Suprapubic skin (tissue), 4 donors: ENCODE data around the gene FEV. TPM values are rescaled to one million over a fixed set of nuclear protein-coding genes. Genes with fewer than 3 reads are reported as not detected.

Source experiments
- DNase-seq, 2 donors: peaks; one replicate each; pipeline ENCODE4 v3.0.0-alpha.2; 2019; ENCODE audit warnings: low spot score in 2 of 2
- H3K27ac ChIP-seq: fragments of 200-600 bp; sonication (generic); one replicate; pipeline ENCODE4 v1.5.1; 2019
- H3K27me3 ChIP-seq: fragments of 200-600 bp; sonication (generic); one replicate; pipeline ENCODE4 v1.5.1; 2019
- H3K36me3 ChIP-seq: fragments of 200-600 bp; sonication (generic); one replicate; pipeline ENCODE4 v1.5.1; 2019
- H3K4me1 ChIP-seq: fragments of 200-600 bp; sonication (generic); one replicate; pipeline ENCODE4 v1.5.1; 2019
- H3K4me3 ChIP-seq: fragments of 200-600 bp; sonication (generic); one replicate; pipeline ENCODE4 v1.5.1; 2019; ENCODE audit warnings: mild to moderate bottlenecking
- H3K9me3 ChIP-seq: fragments of 200-600 bp; sonication (generic); one replicate; pipeline ENCODE4 v1.5.1; 2019
- EP300 ChIP-seq: sonication (generic); formaldehyde crosslinking; IDR thresholded peaks from one replicate; pipeline ENCODE4 v1.6.1; 2017; ENCODE audit warnings: antibody characterized with exemption
- POLR2A ChIP-seq, 2 donors: fragments of 450-650 bp; IDR thresholded peaks; one replicate each; pipeline ENCODE4 v1.6.1; 2017; ENCODE audit warnings: antibody characterized with exemption in 2 of 2, mild to moderate bottlenecking in 2 of 2, moderate library complexity in 2 of 2
- POLR2AphosphoS5 ChIP-seq, 3 donors: sonication (generic); formaldehyde crosslinking; IDR thresholded peaks; one replicate each; pipeline ENCODE4 v1.6.1; 2017; ENCODE audit warnings: antibody characterized with exemption in 3 of 3
- WGBS: methylation state at CpG from one replicate; pipeline ENCODE4 v1.1.5; 2018; 5-methylcytosine and 5-hydroxymethylcytosine counted together
- total RNA-seq, 4 donors: library from RNA; depleted of rRNA; stranded (reverse); fragments of >200 nt; gene quantifications; one replicate each; pipeline ENCODE4 v1.1.0, GENCODE V29; 2016
- TF ChIP-seq, protein P1 (sequence below), 2 donors: fragments of 200-600 bp in 1 of 2; fragments of 450-650 bp in 1 of 2; sonication (generic) in 1 of 2; IDR thresholded peaks; one replicate each; pipeline ENCODE4 v1.5.1; 2016 to 2019; ENCODE audit warnings: antibody characterized with exemption in 2 of 2, mild to moderate bottlenecking in 1 of 2, moderate library complexity in 1 of 2

The FEV gene
- total RNA-seq, 4 donors from 2014 or later, result not detected

- Histone ChIP-seq H3K9me3 (no peaks in the 10 kb centered on the region), H3K27me3 (peaks cover 89% of the 10 kb centered on the region), H3K4me1 (peaks cover 26% of the 10 kb centered on the region), H3K4me3 (peak overlapping the region; percentile 41), H3K36me3 (no peaks in the 10 kb centered on the region), H3K27ac (no peak overlapping the region)
- DNase-seq, result no peak
- 38% methylated on average over 5 of the region's 20 CpGs for WGBS
- TF ChIP-seq POLR2AphosphoS5 (IDR thresholded peaks at IDR 0.05), result no peak
- TF ChIP-seq POLR2A (IDR thresholded peaks at IDR 0.05), result no peak
- TF ChIP-seq, protein P1, sequence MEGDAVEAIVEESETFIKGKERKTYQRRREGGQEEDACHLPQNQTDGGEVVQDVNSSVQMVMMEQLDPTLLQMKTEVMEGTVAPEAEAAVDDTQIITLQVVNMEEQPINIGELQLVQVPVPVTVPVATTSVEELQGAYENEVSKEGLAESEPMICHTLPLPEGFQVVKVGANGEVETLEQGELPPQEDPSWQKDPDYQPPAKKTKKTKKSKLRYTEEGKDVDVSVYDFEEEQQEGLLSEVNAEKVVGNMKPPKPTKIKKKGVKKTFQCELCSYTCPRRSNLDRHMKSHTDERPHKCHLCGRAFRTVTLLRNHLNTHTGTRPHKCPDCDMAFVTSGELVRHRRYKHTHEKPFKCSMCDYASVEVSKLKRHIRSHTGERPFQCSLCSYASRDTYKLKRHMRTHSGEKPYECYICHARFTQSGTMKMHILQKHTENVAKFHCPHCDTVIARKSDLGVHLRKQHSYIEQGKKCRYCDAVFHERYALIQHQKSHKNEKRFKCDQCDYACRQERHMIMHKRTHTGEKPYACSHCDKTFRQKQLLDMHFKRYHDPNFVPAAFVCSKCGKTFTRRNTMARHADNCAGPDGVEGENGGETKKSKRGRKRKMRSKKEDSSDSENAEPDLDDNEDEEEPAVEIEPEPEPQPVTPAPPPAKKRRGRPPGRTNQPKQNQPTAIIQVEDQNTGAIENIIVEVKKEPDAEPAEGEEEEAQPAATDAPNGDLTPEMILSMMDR (IDR thresholded peaks at IDR 0.05), result no peak
- no peak for TF ChIP-seq EP300
Measured at GRCh38 chr2:219003267-219003634, 18.3 kb upstream of the FEV start.

GRCh38 chr2:219002395-219003266, 17.6 kb upstream of the FEV start:
- H3K36me3 ChIP-seq, result no peaks in the 10 kb centered on the region
- no peak overlapping the region for H3K27ac ChIP-seq
- TF ChIP-seq POLR2A (IDR thresholded peaks at IDR 0.05) (no peak), EP300 (no peak)
- TF ChIP-seq, protein P1 (IDR thresholded peaks at IDR 0.05), result peak in 1 of 2 donors; percentile 62
- H3K27me3 ChIP-seq, result peaks cover 85% of the 10 kb centered on the region
- no peak for DNase-seq
- H3K9me3 ChIP-seq, result no peaks in the 10 kb centered on the region
- 2% methylated on average over 31 of the region's 72 CpGs for WGBS
- peak overlapping the region; percentile 41 for H3K4me3 ChIP-seq
- H3K4me1 ChIP-seq, result peaks cover 26% of the 10 kb centered on the region

DNA sequence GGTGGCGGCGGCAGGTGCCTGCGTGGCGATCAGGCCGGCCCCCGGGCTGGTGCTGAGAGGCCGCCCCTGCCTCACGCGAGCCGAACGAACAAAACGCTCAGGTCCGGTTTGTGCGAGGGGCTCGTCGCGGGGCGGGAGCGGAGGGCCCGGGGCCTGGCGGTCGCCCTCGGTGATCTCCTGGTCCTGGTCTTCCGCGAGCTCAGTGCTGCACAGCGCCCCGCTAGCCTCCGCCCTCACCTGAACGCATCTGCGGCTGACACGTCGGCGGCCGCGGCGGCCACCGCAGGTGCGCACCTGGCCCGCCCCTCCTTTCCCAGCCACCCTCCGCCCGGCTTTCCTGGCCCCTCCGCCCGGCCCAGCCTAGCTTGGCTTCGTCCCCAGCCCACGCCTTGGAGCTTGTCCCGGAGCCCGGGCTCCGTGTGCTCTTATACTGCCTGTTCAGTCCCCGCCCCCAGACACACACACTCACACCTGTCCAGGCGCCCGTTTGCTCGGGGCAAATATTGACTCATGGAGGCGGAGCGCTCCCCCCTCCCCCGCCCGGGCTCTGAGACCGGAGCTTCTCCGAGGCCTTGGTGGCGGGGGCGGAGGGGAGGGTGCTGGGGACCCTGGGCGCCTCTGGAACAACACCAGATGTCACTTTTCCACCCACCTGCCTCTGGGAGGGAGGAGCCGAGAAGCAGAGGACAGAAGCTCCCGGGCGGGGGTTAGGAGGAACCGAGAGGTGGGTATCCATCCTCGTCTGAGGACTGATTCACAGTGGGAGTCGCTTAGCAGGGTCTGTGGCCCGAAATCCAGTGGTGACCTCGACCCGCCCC, 16.8 kb upstream of the FEV start:
- DNase-seq, result peak in 1 of 2 donors; percentile 80
- peak overlapping the region; percentile 41 for H3K4me3 ChIP-seq

DNA sequence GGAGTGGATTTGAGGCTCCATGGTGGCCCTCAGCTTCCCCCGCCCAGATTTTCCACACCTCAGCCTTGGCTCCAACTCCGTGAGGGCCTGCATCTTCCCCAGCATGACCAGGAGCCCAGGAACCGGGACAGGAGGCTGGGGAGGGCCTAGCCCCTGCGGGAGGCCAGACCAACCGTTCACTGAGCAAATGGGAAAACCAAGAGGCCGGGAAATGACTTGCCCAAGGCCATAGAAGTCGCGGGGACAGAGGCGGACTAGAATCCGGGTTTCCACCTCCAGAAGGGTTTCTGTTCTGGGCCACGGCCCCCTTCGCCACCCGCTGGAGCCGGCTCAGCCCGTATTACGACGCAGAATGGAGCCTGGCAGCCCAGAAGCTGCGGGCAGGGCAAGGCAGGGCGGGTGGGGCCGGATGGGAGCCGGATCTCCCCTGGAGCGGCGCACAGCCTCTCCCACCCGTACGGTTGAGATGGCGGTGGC, 16.2 kb upstream of the FEV start:
- H3K27me3 ChIP-seq, result peaks cover 91% of the 10 kb centered on the region
- no peaks in the 10 kb centered on the region for H3K9me3 ChIP-seq
- H3K4me3 ChIP-seq, result peak overlapping the region; percentile 41
- no peak overlapping the region for H3K27ac ChIP-seq
- TF ChIP-seq EP300, result no peak
- TF ChIP-seq, protein P1 (IDR thresholded peaks at IDR 0.05), result no peak
- no peak for DNase-seq
- no peaks in the 10 kb centered on the region for H3K36me3 ChIP-seq
- peaks cover 31% of the 10 kb centered on the region for H3K4me1 ChIP-seq
- no CpG with 5 or more reads among the region's 26 CpGs for WGBS

More for the DNA sequence above, 16.8 kb upstream of the FEV start:
- TF ChIP-seq, protein P1 (IDR thresholded peaks at IDR 0.05), result no peak
- TF ChIP-seq POLR2A (IDR thresholded peaks at IDR 0.05) (no peak), POLR2AphosphoS5 (IDR thresholded peaks at IDR 0.05) (no peak), EP300 (no peak)
- Histone ChIP-seq H3K9me3 (no peaks in the 10 kb centered on the region), H3K27ac (no peak overlapping the region), H3K4me1 (peaks cover 26% of the 10 kb centered on the region), H3K27me3 (peaks cover 88% of the 10 kb centered on the region), H3K36me3 (no peaks in the 10 kb centered on the region)
- 3% methylated on average over 27 of the region's 70 CpGs for WGBS

- H3K36me3 ChIP-seq, result no peaks in the 10 kb centered on the region
- H3K27ac ChIP-seq, result no peak overlapping the region
- no peak overlapping the region for H3K4me3 ChIP-seq
- peaks cover 35% of the 10 kb centered on the region for H3K4me1 ChIP-seq
- WGBS, result 29% methylated on average over 4 of the region's 8 CpGs
- peaks cover 91% of the 10 kb centered on the region for H3K27me3 ChIP-seq
- H3K9me3 ChIP-seq, result no peaks in the 10 kb centered on the region
- no peak for DNase-seq
- no peak for TF ChIP-seq POLR2AphosphoS5 (IDR thresholded peaks at IDR 0.05)
- TF ChIP-seq POLR2A (IDR thresholded peaks at IDR 0.05), result no peak
- TF ChIP-seq, protein P1 (IDR thresholded peaks at IDR 0.05), result no peak
- TF ChIP-seq EP300, result no peak
Measured at GRCh38 chr2:219000569-219000960, 15.6 kb upstream of the FEV start.
